ENCODE data around the gene TSPAN19. TPM values are rescaled to one million over a fixed set of nuclear protein-coding genes. Genes with fewer than 3 reads are reported as not detected.

TSPAN19 gene
- polyA plus RNA-seq, 4 donors = 0.43 to 1.5 (median 0.62) TPM

GRCh38 chr12:85002778-85003296, 33.2 kb downstream of the TSPAN19 start:
- no peak for DNase-seq (ENCODE audit: low read depth in 4 of 4, low spot score in 3 of 4)

GRCh38 chr12:85000729-85001128, 35.3 kb downstream of the TSPAN19 start:
- no peak for DNase-seq (ENCODE audit: low read depth in 4 of 4, low spot score in 3 of 4)

- DNase-seq (ENCODE audit: low read depth in 4 of 4, low spot score in 3 of 4) = no peak
Observed at GRCh38 chr12:84998341-84998740, 37.7 kb downstream of the TSPAN19 start.

DNA sequence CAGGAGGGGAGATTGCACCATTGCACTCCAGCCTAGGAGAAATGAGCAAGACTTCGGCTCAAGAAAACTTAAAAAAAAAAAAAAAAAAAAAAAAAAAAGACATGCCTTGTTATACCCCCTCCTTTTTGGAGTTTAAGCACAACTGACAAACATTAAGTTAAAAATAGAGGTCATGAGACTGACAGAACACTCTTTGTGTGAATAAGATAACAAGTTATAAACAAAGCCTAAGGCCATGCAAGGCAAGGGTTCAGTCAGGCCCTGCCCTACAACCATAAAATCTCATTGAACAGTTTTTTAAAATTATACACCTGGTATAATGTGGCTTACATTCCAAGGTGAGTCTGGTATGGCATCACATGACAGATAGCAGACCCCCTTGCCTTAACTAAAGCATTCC, 39.3 kb downstream of the TSPAN19 start:
- no peak for DNase-seq (ENCODE audit: low read depth in 4 of 4, low spot score in 3 of 4)

GRCh38 chr12:84995641-84996040, 40.4 kb downstream of the TSPAN19 start:
- no peak for DNase-seq (ENCODE audit: low read depth in 4 of 4, low spot score in 3 of 4)

DNA sequence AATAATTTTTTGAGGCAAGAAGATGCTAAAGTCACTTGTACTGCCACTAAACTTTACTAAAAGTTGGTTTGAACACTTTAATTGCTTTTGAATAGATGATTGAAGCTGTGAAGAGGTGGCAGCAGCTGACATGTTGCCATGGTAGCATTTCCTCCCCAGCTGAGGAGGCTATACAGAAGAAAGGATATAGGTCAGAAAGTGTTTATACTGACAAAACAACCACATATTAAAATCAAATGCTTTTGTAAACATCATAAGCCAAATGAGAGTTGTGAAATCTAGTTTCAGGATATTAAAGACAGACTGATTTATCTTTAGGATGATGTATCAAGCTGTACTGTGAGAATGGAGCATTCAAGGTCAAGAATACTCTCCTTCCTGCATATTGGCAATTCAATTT, 41.7 kb downstream of the TSPAN19 start:
- DNase-seq (ENCODE audit: low read depth in 4 of 4, low spot score in 3 of 4) = no peak

DNA sequence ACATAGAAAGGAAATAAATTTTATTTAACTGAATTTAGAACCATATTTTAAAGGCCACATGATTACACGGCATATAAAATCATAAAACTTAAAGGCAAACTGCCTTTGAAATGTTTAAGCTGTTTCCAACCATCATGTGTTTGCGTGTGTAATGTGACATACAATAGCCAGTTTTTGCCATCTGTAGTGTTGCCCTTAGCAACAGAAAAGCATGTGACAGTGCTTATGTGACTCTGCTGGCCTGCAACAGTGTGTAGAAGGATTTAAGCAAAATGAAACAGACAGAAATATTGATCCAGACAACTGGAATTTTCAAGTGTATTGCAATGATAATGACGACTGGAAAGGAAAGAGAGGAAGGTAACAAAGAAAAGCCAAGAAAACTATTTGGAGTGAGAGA, 49.5 kb downstream of the TSPAN19 start:
- peak in 1 of 4 donors; percentile 1 for DNase-seq (ENCODE audit: low read depth in 4 of 4, low spot score in 3 of 4)

DNA sequence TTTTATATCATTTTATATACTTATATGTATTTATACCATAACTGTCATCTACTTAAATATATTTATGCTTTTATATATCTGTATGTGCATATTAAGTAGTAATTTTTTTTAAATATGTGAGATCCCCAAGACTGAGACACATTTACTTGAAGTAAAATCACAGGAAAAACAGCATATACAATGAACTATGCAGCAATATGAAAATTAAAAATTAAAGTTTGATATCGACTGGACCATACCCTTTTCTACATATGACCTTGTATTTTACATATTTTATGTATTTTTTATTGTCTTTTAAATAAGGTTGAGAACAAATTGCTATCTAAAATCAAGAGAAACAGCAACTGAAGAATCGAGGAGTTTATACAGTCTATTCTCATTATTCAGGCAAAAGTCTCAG, 50.0 kb downstream of the TSPAN19 start:
- no peak for DNase-seq (ENCODE audit: low read depth in 4 of 4, low spot score in 3 of 4)

- no peak for DNase-seq (ENCODE audit: low read depth in 4 of 4, low spot score in 3 of 4)
Observed at GRCh38 chr12:84983289-84983688, 52.8 kb downstream of the TSPAN19 start.

- no peak for DNase-seq (ENCODE audit: low read depth in 4 of 4, low spot score in 3 of 4)
Observed at GRCh38 chr12:84982888-84983287, 53.2 kb downstream of the TSPAN19 start.

DNA sequence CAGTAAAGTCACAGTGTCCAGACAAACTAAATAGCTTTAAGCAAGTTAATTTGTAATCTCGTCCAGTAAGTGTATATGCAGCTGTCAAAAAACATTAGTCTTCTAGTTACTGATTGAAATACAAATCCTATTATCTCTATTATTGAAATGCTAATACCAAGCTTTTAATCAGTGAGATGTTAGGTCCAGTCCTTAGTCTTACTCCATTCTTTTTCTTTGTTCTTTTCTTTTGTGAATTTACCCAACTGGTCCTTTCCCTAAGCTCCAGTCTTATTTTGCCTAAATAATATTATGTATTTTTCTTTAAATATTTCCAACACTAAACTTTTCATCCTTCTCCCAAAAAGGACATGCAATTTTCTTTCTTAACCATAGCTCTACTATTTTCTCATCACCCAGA, 57.2 kb downstream of the TSPAN19 start:
- no peak for DNase-seq (ENCODE audit: low read depth in 4 of 4, low spot score in 3 of 4)

DNA sequence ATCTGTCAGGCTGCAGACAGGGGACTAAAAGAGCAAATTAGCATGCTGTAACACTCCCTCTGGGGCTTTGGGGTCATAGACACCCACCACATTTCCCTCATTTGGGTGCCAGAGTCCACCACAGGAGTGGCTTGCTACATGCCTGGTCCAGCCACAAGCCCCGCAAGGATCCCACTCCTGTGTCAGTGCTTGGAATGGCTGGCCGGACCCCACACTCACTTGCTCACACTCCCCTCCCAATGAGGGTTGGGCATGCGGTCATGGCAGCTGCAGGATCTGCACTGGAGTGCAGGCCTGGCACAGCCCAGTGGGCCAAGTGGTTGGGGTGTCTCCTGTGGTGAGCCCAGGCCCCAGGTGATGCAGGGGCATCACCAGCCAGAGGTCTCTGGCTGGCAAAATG, 59.9 kb downstream of the TSPAN19 start:
- DNase-seq (ENCODE audit: low read depth in 4 of 4, low spot score in 3 of 4) = no peak

- no peak for DNase-seq (ENCODE audit: low read depth in 4 of 4, low spot score in 3 of 4)
Observed at GRCh38 chr12:84974155-84974815, 61.8 kb downstream of the TSPAN19 start.

DNA sequence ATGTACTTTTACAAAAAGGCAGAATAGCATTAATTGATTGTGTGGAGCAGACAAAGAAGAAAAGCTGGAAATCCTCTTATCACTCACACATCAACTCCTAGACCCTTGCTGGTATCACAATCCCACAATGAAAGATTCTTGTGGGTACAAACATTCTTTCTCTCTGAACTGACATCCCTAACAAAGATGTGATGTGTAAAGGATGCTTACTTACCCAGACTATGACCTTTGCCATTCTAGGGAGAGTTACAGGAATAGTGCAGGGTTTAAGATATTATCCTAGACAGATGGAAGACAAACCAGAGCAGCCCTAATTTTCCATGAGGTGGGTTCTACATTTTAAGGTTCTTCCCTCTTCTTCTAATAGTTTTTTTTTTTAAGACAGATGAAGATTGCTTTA, 63.1 kb downstream of the TSPAN19 start:
- no peak for DNase-seq (ENCODE audit: low read depth in 4 of 4, low spot score in 3 of 4)

GRCh38 chr12:84969226-84969625, 66.9 kb downstream of the TSPAN19 start:
- DNase-seq (ENCODE audit: low read depth in 4 of 4, low spot score in 3 of 4) = no peak

Other genes starting within 250 kb of the TSPAN19 start
- gene SLC6A15, start 123.5 kb downstream of the TSPAN19 start, polyA plus RNA-seq (ENCODE audit: insufficient read length in 4 of 4) = 1 to 10 TPM in 2 of 4 donors, under 1 TPM in 2; 0.41 to 1.7 (median 1.2) TPM
- gene LRRIQ1, start 74 bp upstream of the TSPAN19 start, polyA plus RNA-seq (ENCODE audit: insufficient read length in 4 of 4) = 10 to 100 TPM in 3 of 4 donors, 1 to 10 TPM in 1; 5.0 to 57.9 (median 30.8) TPM
- gene ALX1, start 243.9 kb upstream of the TSPAN19 start, polyA plus RNA-seq (ENCODE audit: insufficient read length in 4 of 4) = 10 to 100 TPM; 25.4 to 59.2 (median 25.6) TPM

Measured in left renal pelvis (tissue), 4 donors.